Measurements from ENCODE around the gene GRHL1.

GRCh38 chr2:10006236-10007161 is 55.0 kb downstream of the GRHL1 start:
- TF ChIP-seq CTCF (tag by site-specific recombination; IDR thresholded peaks at IDR 0.05) (no peak), ZNF707 (tag by site-specific recombination; IDR thresholded peaks at IDR 0.05) (no peak)
